Measurements from ENCODE around the gene MARVELD1. TPM values are rescaled to one million over a fixed set of nuclear protein-coding genes. Genes with fewer than 3 reads are reported as not detected.

Gene MARVELD1
- total and polyA plus RNA-seq, 2 of the 8 experiments (the other 6 are each of a cell fraction or from before 2014, with no cell fraction given) = 28.1 to 37.3 TPM

DNA sequence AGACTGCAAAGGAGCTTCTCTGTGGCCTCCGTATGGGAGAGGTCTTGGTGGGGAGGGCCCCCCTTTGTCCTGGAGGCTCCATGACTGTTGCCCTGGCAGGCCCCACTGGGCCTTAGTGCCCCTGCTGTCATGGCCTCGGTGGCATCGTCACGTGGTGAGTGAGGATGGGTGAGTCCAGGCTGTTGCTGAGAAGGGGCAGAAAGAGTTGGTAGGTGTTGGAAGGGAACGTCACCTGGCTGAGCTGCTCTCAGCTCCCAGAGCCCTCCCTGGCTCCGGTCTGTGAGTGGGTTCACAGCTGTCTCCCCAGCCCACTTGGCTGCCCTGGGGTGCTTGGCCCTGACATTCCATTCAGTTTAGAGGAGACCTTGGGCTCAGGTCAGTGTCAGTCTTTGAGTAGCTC, 42.2 kb downstream of the MARVELD1 start (continued):
- TF ChIP-seq, protein P1, sequence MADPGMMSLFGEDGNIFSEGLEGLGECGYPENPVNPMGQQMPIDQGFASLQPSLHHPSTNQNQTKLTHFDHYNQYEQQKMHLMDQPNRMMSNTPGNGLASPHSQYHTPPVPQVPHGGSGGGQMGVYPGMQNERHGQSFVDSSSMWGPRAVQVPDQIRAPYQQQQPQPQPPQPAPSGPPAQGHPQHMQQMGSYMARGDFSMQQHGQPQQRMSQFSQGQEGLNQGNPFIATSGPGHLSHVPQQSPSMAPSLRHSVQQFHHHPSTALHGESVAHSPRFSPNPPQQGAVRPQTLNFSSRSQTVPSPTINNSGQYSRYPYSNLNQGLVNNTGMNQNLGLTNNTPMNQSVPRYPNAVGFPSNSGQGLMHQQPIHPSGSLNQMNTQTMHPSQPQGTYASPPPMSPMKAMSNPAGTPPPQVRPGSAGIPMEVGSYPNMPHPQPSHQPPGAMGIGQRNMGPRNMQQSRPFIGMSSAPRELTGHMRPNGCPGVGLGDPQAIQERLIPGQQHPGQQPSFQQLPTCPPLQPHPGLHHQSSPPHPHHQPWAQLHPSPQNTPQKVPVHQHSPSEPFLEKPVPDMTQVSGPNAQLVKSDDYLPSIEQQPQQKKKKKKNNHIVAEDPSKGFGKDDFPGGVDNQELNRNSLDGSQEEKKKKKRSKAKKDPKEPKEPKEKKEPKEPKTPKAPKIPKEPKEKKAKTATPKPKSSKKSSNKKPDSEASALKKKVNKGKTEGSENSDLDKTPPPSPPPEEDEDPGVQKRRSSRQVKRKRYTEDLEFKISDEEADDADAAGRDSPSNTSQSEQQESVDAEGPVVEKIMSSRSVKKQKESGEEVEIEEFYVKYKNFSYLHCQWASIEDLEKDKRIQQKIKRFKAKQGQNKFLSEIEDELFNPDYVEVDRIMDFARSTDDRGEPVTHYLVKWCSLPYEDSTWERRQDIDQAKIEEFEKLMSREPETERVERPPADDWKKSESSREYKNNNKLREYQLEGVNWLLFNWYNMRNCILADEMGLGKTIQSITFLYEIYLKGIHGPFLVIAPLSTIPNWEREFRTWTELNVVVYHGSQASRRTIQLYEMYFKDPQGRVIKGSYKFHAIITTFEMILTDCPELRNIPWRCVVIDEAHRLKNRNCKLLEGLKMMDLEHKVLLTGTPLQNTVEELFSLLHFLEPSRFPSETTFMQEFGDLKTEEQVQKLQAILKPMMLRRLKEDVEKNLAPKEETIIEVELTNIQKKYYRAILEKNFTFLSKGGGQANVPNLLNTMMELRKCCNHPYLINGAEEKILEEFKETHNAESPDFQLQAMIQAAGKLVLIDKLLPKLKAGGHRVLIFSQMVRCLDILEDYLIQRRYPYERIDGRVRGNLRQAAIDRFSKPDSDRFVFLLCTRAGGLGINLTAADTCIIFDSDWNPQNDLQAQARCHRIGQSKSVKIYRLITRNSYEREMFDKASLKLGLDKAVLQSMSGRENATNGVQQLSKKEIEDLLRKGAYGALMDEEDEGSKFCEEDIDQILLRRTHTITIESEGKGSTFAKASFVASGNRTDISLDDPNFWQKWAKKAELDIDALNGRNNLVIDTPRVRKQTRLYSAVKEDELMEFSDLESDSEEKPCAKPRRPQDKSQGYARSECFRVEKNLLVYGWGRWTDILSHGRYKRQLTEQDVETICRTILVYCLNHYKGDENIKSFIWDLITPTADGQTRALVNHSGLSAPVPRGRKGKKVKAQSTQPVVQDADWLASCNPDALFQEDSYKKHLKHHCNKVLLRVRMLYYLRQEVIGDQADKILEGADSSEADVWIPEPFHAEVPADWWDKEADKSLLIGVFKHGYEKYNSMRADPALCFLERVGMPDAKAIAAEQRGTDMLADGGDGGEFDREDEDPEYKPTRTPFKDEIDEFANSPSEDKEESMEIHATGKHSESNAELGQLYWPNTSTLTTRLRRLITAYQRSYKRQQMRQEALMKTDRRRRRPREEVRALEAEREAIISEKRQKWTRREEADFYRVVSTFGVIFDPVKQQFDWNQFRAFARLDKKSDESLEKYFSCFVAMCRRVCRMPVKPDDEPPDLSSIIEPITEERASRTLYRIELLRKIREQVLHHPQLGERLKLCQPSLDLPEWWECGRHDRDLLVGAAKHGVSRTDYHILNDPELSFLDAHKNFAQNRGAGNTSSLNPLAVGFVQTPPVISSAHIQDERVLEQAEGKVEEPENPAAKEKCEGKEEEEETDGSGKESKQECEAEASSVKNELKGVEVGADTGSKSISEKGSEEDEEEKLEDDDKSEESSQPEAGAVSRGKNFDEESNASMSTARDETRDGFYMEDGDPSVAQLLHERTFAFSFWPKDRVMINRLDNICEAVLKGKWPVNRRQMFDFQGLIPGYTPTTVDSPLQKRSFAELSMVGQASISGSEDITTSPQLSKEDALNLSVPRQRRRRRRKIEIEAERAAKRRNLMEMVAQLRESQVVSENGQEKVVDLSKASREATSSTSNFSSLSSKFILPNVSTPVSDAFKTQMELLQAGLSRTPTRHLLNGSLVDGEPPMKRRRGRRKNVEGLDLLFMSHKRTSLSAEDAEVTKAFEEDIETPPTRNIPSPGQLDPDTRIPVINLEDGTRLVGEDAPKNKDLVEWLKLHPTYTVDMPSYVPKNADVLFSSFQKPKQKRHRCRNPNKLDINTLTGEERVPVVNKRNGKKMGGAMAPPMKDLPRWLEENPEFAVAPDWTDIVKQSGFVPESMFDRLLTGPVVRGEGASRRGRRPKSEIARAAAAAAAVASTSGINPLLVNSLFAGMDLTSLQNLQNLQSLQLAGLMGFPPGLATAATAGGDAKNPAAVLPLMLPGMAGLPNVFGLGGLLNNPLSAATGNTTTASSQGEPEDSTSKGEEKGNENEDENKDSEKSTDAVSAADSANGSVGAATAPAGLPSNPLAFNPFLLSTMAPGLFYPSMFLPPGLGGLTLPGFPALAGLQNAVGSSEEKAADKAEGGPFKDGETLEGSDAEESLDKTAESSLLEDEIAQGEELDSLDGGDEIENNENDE (IDR thresholded peaks at IDR 0.05; ENCODE audit: insufficient replicate concordance, low read length) = no peak
- TF ChIP-seq, protein P2, sequence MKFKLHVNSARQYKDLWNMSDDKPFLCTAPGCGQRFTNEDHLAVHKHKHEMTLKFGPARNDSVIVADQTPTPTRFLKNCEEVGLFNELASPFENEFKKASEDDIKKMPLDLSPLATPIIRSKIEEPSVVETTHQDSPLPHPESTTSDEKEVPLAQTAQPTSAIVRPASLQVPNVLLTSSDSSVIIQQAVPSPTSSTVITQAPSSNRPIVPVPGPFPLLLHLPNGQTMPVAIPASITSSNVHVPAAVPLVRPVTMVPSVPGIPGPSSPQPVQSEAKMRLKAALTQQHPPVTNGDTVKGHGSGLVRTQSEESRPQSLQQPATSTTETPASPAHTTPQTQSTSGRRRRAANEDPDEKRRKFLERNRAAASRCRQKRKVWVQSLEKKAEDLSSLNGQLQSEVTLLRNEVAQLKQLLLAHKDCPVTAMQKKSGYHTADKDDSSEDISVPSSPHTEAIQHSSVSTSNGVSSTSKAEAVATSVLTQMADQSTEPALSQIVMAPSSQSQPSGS (IDR thresholded peaks at IDR 0.05; ENCODE audit: low read length) = no peak
- TF ChIP-seq JUND (IDR thresholded peaks at IDR 0.05; ENCODE audit: low read length) = no peak
- no peak for TF ChIP-seq SP2 (IDR thresholded peaks at IDR 0.05; ENCODE audit: low read length)
- no peak for TF ChIP-seq SUZ12 (IDR thresholded peaks at IDR 0.05; ENCODE audit: low read length)
